C4-2B (cell line): ENCODE data around the gene GNG2.

Source experiments
- CTCF ChIP-seq: fragments of 450-650 bp; conservative IDR thresholded peaks from 2 replicates; pipeline ENCODE4 v1.5.1; 2017; ENCODE audit warnings: mild to moderate bottlenecking
- ZFX ChIP-seq: fragments of 450-650 bp; IDR thresholded peaks from 2 replicates; pipeline ENCODE4 v1.6.1; 2017

- TF ChIP-seq CTCF (no peak), ZFX (no peak)
These were observed 158.6 kb downstream of the GNG2 start for GRCh38 chr14:52018970-52019369.
